ENCODE results near the gene PDZRN4. TPM values are rescaled to one million over a fixed set of nuclear protein-coding genes. Genes with fewer than 3 reads are reported as not detected.

Gene PDZRN4
- total RNA-seq, 4 donors from 2014 or later = 0.54 to 2.9 (median 1.1) TPM

DNA sequence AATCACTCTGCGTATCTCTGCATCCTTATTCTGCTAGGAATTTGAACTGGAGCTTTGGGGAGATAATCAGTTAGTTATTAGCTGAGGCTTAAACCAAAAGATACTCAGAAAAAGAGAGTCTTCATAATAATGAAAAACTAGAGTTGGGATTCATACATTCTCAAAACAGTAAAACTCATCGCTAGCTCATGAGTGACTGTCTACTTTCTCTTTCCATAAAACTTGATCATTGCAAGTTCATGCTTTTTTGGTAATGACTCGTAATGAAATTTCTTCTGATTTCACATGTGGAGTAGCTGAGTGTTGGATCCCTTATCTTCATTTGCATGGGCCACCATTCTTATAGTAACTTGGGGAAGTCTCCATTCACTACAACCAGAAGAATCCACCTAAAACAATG lies 397.7 kb downstream of the PDZRN4 start:
- Histone ChIP-seq H3K4me1 (no peaks in the 10 kb centered on the region), H3K27me3 (no peaks in the 10 kb centered on the region), H3K4me3 (replicated peaks in 1 of 3) (no peak overlapping the region), H3K9me3 (no peaks in the 10 kb centered on the region), H3K27ac (no peak overlapping the region), H3K36me3 (no peaks in the 10 kb centered on the region)
- intact Hi-C loops (cut with DNase I) = no loop called here
- TF ChIP-seq, protein P1, sequence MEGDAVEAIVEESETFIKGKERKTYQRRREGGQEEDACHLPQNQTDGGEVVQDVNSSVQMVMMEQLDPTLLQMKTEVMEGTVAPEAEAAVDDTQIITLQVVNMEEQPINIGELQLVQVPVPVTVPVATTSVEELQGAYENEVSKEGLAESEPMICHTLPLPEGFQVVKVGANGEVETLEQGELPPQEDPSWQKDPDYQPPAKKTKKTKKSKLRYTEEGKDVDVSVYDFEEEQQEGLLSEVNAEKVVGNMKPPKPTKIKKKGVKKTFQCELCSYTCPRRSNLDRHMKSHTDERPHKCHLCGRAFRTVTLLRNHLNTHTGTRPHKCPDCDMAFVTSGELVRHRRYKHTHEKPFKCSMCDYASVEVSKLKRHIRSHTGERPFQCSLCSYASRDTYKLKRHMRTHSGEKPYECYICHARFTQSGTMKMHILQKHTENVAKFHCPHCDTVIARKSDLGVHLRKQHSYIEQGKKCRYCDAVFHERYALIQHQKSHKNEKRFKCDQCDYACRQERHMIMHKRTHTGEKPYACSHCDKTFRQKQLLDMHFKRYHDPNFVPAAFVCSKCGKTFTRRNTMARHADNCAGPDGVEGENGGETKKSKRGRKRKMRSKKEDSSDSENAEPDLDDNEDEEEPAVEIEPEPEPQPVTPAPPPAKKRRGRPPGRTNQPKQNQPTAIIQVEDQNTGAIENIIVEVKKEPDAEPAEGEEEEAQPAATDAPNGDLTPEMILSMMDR (IDR thresholded peaks at IDR 0.05) = no peak
- whole genome bisulfite sequencing, 2 donors = 90 to 95% methylated on average over 3 of the region's 3 CpGs
- no peak for DNase-seq

- Histone ChIP-seq H3K36me3 (no peaks in the 10 kb centered on the region), H3K4me3 (replicated peaks in 1 of 3) (no peak overlapping the region), H3K9me3 (no peaks in the 10 kb centered on the region), H3K4me1 (no peaks in the 10 kb centered on the region), H3K27me3 (no peaks in the 10 kb centered on the region), H3K27ac (no peak overlapping the region)
- no peak for TF ChIP-seq POLR2A (IDR thresholded peaks at IDR 0.05)
- TF ChIP-seq, protein P1 (IDR thresholded peaks at IDR 0.05) = no peak
- DNase-seq = no peak
- intact Hi-C loops (cut with DNase I) = no loop called here
- WGBS, 2 donors = 94 to 95% methylated on average over 1 of the region's 1 CpG
These were observed 399.5 kb downstream of the PDZRN4 start for GRCh38 chr12:41587574-41587973.

- 86% methylated on average over 4 of the region's 4 CpGs for WGBS, 2 donors
- intact Hi-C loops (cut with DNase I) = no loop called here
- TF ChIP-seq, protein P1 (IDR thresholded peaks at IDR 0.05) = no peak
- TF ChIP-seq POLR2A (IDR thresholded peaks at IDR 0.05) = no peak
These were observed 401.8 kb downstream of the PDZRN4 start for GRCh38 chr12:41589878-41590277.

GRCh38 chr12:41596190-41596589 lies 408.1 kb downstream of the PDZRN4 start:
- H3K27ac ChIP-seq = no peak overlapping the region
- no peak for DNase-seq
- H3K4me3 ChIP-seq (replicated peaks in 1 of 3) = no peak overlapping the region
- no peaks in the 10 kb centered on the region for H3K36me3 ChIP-seq
- no peaks in the 10 kb centered on the region for H3K4me1 ChIP-seq
- intact Hi-C loops (cut with DNase I) = no loop called here
- WGBS, 2 donors = 85 to 88% methylated on average over 4 of the region's 4 CpGs
- H3K9me3 ChIP-seq = no peaks in the 10 kb centered on the region
- TF ChIP-seq POLR2A (IDR thresholded peaks at IDR 0.05) = no peak
- TF ChIP-seq, protein P1 (IDR thresholded peaks at IDR 0.05) = no peak
- no peaks in the 10 kb centered on the region for H3K27me3 ChIP-seq

More at GRCh38 chr12:41589878-41590277, 401.8 kb downstream of the PDZRN4 start:
- Histone ChIP-seq H3K36me3 (no peaks in the 10 kb centered on the region), H3K4me1 (no peaks in the 10 kb centered on the region), H3K9me3 (no peaks in the 10 kb centered on the region), H3K27me3 (no peaks in the 10 kb centered on the region), H3K4me3 (replicated peaks in 1 of 3) (no peak overlapping the region), H3K27ac (no peak overlapping the region)
- DNase-seq = no peak

DNA sequence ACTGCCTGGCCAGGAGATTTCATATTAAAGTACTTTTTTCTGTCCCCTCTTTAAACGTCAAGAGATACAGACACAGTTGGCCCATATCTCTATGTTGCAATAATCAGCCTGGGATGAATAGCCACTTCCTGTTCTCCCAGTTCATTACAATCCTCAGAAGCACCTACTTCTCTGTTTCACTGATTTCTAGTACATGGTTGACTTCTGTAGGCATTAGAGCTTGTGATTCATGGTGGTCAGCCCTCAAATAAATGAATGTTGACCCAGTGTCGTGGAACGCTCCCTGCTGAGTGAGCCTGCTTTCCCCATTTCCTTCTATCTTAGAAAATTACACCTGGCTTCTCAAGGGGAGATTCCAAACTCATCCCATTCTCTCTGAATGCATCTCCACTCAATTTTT lies 416.7 kb downstream of the PDZRN4 start:
- TF ChIP-seq POLR2A (IDR thresholded peaks at IDR 0.05) = no peak
- TF ChIP-seq, protein P1 (IDR thresholded peaks at IDR 0.05) = no peak
- WGBS, 2 donors = 70 to 73% methylated on average over 3 of the region's 3 CpGs
- intact Hi-C loops (cut with DNase I) = no loop called here
- no peak for DNase-seq
- Histone ChIP-seq H3K4me3 (replicated peaks in 1 of 3) (no peak overlapping the region), H3K36me3 (no peaks in the 10 kb centered on the region), H3K27ac (no peak overlapping the region), H3K27me3 (no peaks in the 10 kb centered on the region), H3K9me3 (no peaks in the 10 kb centered on the region), H3K4me1 (no peaks in the 10 kb centered on the region)

All from thyroid gland (tissue), 4 donors.